Fibroblast of the aortic adventitia (primary cell): Measurements from ENCODE around the gene COL6A2. TPM values are rescaled to one million over a fixed set of nuclear protein-coding genes. Genes with fewer than 3 reads are reported as not detected.

Experiments
- DNase-seq: peaks from one replicate; pipeline ENCODE4 v3.0.0-alpha.2; 2010; ENCODE audit warnings: low read depth
- H3K4me3 ChIP-seq: 2 replicates; pipeline ENCODE4 v1.5.1; 2011; ENCODE audit warnings: low read depth, mild to moderate bottlenecking, control low read depth, low read length, moderate library complexity
- total RNA-seq: library from RNA; depleted of rRNA; stranded (reverse); fragments of >200 nt; gene quantifications from 2 replicates; pipeline ENCODE4 v1.2.3, GENCODE V29; 2012; ENCODE audit warnings: low replicate concordance
- TF ChIP-seq, protein P1 (sequence below): IDR thresholded peaks from 2 replicates; pipeline ENCODE4 v1.5.1; 2011; ENCODE audit warnings: mild to moderate bottlenecking, low read length, control low read depth, inconsistent platforms; ENCODE audit not compliant: insufficient read depth

Gene COL6A2
- total RNA-seq, 1 donor = 1,068 TPM

DNA sequence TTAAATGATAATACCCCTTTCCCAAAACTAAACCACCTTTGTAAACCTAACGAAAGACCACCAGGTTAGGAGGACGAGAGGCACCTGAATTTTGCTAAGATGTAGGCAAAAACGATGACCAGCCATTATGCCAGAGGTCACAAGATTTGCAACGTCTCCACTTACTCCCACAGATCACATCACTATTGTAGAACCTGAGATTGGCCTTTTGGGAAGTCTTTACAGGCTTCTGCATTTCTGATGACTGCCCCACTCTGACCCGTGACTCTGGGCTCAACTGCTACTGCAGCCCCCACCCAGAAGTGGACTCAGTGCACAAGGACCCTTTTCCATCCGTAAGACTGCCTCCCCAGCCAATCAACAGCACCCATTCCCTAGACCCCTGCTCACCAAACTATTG is 36.4 kb upstream of the COL6A2 start:
- TF ChIP-seq, protein P1, sequence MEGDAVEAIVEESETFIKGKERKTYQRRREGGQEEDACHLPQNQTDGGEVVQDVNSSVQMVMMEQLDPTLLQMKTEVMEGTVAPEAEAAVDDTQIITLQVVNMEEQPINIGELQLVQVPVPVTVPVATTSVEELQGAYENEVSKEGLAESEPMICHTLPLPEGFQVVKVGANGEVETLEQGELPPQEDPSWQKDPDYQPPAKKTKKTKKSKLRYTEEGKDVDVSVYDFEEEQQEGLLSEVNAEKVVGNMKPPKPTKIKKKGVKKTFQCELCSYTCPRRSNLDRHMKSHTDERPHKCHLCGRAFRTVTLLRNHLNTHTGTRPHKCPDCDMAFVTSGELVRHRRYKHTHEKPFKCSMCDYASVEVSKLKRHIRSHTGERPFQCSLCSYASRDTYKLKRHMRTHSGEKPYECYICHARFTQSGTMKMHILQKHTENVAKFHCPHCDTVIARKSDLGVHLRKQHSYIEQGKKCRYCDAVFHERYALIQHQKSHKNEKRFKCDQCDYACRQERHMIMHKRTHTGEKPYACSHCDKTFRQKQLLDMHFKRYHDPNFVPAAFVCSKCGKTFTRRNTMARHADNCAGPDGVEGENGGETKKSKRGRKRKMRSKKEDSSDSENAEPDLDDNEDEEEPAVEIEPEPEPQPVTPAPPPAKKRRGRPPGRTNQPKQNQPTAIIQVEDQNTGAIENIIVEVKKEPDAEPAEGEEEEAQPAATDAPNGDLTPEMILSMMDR = no peak
- no peak for DNase-seq
- H3K4me3 ChIP-seq = no peak overlapping the region

DNA sequence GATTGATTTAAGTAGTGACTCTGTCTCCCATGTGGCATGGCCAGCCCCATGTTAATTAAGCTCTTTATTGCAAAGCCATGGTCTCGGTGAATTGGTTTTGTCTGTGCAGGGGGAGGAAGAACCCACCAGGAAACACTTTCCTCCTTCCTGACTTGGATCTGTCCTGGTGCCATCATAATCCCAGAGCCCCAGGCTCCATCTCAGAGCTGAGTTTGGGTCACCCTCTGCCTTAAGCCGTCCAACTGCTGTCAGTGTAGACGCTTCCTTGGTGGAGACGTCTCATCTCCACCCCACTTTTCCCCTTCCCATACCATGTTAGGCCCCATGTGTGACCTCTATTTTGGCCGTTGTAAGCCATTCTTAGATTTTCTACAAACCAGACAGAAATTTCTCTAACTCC is 36.0 kb upstream of the COL6A2 start:
- no peak overlapping the region for H3K4me3 ChIP-seq
- TF ChIP-seq, protein P1 = no peak
- no peak for DNase-seq

DNA sequence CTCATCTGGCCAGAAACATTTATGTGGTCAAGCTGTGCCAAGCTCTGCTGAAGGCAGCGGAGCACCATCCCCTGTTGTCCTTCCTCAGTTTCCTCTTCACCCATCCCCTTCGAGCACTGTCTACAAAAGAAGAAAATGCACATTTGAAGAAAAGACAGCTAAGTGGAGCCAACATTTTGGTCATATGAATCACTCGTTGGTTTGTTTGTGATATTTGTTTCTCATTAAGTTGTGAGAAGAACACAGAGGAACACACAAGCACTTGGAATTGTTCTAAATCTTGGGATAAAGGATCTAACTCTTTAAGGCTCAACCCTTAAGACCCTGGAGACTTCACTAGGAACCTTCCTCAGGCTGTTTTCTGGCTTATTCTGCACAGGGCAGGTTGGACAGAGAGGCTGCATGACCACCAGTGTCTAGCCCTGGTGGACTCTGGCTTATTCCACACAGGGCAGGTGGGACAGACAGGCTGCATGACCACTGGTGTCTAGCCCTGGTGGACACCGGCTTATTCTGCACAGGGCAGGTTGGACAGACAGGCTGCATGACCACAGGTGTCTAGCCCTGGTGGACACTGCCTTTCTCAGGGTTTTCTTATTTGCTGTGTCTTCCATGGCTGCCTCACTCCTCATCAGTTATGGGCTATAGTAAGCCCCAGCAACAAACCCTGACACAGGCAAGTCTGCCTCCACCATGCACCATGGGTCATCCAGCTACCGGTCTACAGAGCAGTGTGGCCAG is 35.3 kb upstream of the COL6A2 start:
- TF ChIP-seq, protein P1 = no peak
- DNase-seq = no peak
- no peak overlapping the region for H3K4me3 ChIP-seq

DNA sequence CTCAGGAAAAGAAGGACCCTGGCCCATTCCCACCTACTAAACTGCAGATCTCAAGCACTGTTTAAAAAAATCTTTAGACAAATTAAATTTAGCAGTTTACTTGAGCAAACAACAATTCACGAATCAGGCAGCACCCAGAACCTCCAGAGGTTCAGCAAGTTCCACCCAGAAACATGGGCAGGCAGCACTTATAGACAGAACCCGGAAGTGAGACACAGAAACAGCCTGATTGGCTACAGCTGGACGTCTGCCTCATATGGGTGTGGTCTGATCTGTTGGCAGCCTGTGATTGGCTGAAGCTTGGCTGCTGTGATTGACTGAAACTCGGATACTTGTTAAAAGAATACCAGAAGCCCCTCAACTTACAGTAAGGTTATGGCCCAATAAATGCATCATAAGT is 34.7 kb upstream of the COL6A2 start:
- no peak overlapping the region for H3K4me3 ChIP-seq
- no peak for DNase-seq
- TF ChIP-seq, protein P1 = no peak

DNA sequence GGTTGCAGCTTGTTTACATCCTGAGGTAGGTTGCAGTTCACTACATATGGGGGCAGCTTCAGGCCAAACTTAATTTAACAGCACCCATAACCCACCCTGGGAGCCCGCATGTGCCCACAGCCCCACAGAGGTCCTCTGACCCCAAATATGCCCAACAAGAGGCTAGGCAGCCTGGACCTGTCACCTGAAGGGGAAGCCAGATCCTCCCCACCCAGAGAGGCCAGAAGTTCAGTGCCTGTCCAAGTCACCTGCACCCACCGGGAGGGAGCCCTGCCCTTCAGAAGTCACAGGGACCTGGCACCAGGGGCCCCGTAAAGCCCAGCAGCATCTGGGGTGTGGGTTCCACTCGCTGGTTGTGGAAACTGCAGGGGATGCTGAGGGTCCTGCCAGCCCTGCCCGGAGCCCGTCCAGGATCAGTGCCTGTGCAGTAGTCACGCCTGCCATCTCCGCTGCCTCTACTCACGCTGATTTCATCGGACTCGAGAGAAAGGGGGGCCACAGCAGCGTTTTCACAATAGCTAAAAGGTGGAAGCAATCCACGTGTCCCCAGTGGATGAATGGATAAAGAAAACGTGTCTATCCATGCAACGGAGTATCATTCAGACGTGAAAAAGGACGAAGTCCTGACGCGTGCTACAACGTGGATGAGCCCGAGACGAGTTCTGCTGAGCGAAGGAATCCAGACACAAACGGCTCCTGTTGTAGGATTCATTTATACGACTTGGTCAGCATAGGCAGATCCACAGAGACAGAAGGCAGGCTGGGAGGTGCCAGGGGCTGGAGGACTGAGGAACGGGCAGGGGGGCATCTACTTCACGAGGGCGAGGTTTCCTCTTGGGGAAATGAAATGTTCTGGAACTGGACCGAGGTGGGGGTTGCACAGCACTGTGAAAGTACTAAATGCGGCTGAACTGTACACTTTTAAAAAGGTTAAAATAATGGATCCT is 33.9 kb upstream of the COL6A2 start:
- TF ChIP-seq, protein P1 = no peak
- DNase-seq = no peak
- no peak overlapping the region for H3K4me3 ChIP-seq

DNA sequence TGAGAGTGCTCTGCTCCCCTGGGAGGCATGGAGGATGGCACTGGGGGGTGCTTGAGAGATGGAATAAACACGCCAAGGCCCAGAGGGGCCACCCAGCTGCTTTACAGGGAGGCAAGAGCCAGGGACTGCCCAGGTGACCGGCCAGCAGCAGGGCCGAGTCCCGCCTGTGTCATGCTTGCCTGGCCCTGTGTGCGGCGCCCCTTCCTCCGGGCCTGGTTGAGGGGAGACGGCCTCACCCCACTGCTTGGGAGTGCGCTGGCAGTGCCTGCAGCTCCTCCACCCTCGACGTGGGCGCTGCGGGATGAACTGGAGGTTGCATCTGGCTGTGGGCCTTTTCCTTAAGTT is 33.1 kb upstream of the COL6A2 start:
- DNase-seq = no peak
- TF ChIP-seq, protein P1 = no peak
- H3K4me3 ChIP-seq = no peak overlapping the region
